Right lobe of liver (tissue), 6 donors: ENCODE measurements around the gene BPIFB1. TPM values are rescaled to one million over a fixed set of nuclear protein-coding genes. Genes with fewer than 3 reads are reported as not detected.

ENCODE experiments used
- ATAC-seq, 4 donors: fragments of 200-7000 bp; cut with Tn5 transposase; one replicate each; pipeline ENCODE4 v1.9.1; 2020; ENCODE audit warnings: mild to moderate bottlenecking in 4 of 4, moderate library complexity in 4 of 4
- DNase-seq, 3 donors: peaks; one replicate each; pipeline ENCODE4 v3.0.0-alpha.2; 2020
- H3K27ac ChIP-seq, 3 donors: fragments of 200-600 bp; one replicate each; pipeline ENCODE4 v1.8.0; 2022
- H3K27me3 ChIP-seq, 2 donors: fragments of 200-600 bp; one replicate each; pipeline ENCODE4 v1.8.0; 2022
- H3K36me3 ChIP-seq, 4 donors: fragments of 200-600 bp; sonication (generic) in 1 of 4; one replicate each; pipeline versions ENCODE4 v1.5.1 to v1.8.0; 2017 to 2022; ENCODE audit warnings: control low read depth in 1 of 4
- H3K4me1 ChIP-seq, 4 donors: fragments of 200-600 bp; sonication (generic) in 1 of 4; one replicate each; pipeline versions ENCODE4 v1.5.1 to v1.8.0; 2017 to 2022; ENCODE audit warnings: control low read depth in 1 of 4
- H3K4me3 ChIP-seq, 3 donors: fragments of 200-600 bp; one replicate each; pipeline ENCODE4 v1.8.0; 2022
- H3K9me3 ChIP-seq, 4 donors: fragments of 200-600 bp; sonication (generic) in 1 of 4; one replicate each; pipeline versions ENCODE4 v1.5.1 to v1.8.0; 2017 to 2022; ENCODE audit warnings: control low read depth in 1 of 4
- CTCF ChIP-seq, 4 donors: fragments of 200-600 bp in 3 of 4; fragments of 450-650 bp in 1 of 4; IDR thresholded peaks; one replicate each; pipeline versions ENCODE4 v1.5.1 to v1.8.0; 2016 to 2022; ENCODE audit warnings: antibody characterized with exemption in 4 of 4, mild to moderate bottlenecking in 2 of 4
- POLR2A ChIP-seq: fragments of 450-650 bp; IDR thresholded peaks from one replicate; pipeline ENCODE4 v1.6.1; 2017; ENCODE audit warnings: antibody characterized with exemption, mild to moderate bottlenecking
- WGBS: methylation state at CpG from one replicate; pipeline ENCODE4 v1.1.6; 2018; ENCODE audit warnings: low coverage, low lambda C conversion rate; ENCODE audit not compliant: insufficient coverage; ENCODE audit errors: missing lambda C conversion rate; 5-methylcytosine and 5-hydroxymethylcytosine counted together
- intact Hi-C, 2 donors: fragments of 100-400 bp; cut with DNase I; formaldehyde crosslinking; loops; one replicate each; pipeline versions ENCODE4 v1.11.2 to v1.14.1; 2022
- long read RNA-seq: library from polyadenylated mRNA; unstranded; transcript quantifications from one replicate; pipeline ENCODE4 v2.0.0, GENCODE V29; 2019
- total RNA-seq, 6 experiments: library from RNA; depleted of rRNA in 2 of 6; stranded (reverse); fragments of >200 nt in 2 of 6; fragmentation: NEBNext Ultra II Directional in 3 of 6; extraction: Animal tissue kit (Norgen Biotek cat#: 25700) in 3 of 6; gene quantifications; one replicate each; pipeline versions ENCODE4 v1.1.0 to v1.2.4, GENCODE V29; 2016 to 2023
- donor health status: DM: no; HTN: yes; CAD: no.
- donor health status: DM: no; HTN: no; CAD: no.
- donor health status: DM: no; HTN: no; CAD: no.
- donor health status: DM: no; HTN: yes; CAD: no.
- donor health status: DM: no; HTN: yes; CAD: no.

Gene BPIFB1, protein sequence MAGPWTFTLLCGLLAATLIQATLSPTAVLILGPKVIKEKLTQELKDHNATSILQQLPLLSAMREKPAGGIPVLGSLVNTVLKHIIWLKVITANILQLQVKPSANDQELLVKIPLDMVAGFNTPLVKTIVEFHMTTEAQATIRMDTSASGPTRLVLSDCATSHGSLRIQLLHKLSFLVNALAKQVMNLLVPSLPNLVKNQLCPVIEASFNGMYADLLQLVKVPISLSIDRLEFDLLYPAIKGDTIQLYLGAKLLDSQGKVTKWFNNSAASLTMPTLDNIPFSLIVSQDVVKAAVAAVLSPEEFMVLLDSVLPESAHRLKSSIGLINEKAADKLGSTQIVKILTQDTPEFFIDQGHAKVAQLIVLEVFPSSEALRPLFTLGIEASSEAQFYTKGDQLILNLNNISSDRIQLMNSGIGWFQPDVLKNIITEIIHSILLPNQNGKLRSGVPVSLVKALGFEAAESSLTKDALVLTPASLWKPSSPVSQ
- not detected for total RNA-seq
- long read RNA-seq = 0 reads

- intact Hi-C loops = loop anchor here (10.0 kb wide), 2 partner anchors 178 to 368 kb away; no protein-coding TSS in a partner anchor
Measured at GRCh38 chr20:33282991-33283555, at the start of gene BPIFB1. BPIFB1 (plus strand) TSS chr20:33283214; CDS start chr20:33286074, 2,860 bp downstream.

DNA sequence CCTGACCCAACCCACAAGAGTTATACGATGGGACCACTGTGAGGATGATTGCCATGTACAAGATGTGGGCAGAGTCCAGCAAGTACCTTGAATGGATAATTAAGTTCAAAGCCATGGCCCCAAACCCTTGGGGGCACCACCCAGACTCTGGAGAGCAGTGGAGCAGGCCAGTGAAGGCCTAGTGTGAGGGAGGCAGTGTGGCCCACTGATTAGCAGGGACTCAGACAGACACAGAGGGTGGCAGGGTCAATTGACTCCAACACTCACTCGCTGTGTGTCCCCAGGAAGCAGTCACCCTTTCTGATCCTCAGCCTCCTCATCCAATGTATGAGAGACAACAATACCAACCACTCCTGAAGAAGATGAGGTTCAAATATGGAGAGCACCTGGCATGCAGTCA, 49.0 kb upstream of the BPIFB1 start:
- DNase-seq (no peak), ATAC-seq (no peak)
- WGBS = 67% methylated on average over 1 of the region's 2 CpGs
- H3K27ac ChIP-seq = no peak overlapping the region
- no peaks in the 10 kb centered on the region for H3K36me3 ChIP-seq
- no peaks in the 10 kb centered on the region for H3K27me3 ChIP-seq
- no peaks in the 10 kb centered on the region for H3K4me1 ChIP-seq
- no peaks in the 10 kb centered on the region for H3K9me3 ChIP-seq
- TF ChIP-seq POLR2A = no peak
- no peak for TF ChIP-seq CTCF (IDR thresholded peaks at IDR 0.05)
- no peak overlapping the region for H3K4me3 ChIP-seq
- intact Hi-C loops = no loop called here

More at GRCh38 chr20:33282991-33283555, at the start of gene BPIFB1:
- no peak within 1 kb of the TSS for H3K4me3 ChIP-seq
- ATAC-seq (no peak), DNase-seq (no peak)
- H3K4me1 ChIP-seq = no peaks in the 10 kb centered on the region
- no peak for TF ChIP-seq POLR2A
- TF ChIP-seq CTCF (IDR thresholded peaks at IDR 0.05) = no peak
- WGBS = 75% methylated on average over 9 of the region's 13 CpGs
- no peak within 1 kb of the TSS for H3K27ac ChIP-seq
- H3K27me3 ChIP-seq = no peaks in the 10 kb centered on the region
- H3K36me3 ChIP-seq = no peaks in the 10 kb centered on the region
- no peaks in the 10 kb centered on the region for H3K9me3 ChIP-seq

DNA sequence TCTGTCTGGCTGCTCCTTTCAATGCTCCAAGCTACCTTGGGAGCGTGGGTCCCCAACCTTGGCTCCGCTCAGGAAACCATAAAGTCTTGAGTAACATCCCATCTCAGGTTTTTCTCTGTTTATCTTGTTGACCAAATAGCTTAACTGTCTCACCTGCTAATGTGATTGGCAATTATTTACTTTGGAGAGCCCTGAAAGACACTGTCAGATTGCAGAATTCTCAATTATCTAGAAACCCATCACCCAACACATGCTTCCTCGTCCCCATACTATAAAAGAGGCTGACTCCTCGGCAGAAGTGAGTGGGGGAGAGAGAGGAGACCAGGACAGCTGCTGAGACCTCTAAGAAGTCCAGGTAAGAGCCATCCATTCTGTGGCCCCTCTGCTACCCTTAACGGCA, 47.3 kb upstream of the BPIFB1 start, which contains the start of gene BPIFA1:
Gene BPIFA1, plus strand, starts transcription at position 301 of the 400 bp plus-strand sequence. CDS start 1,716 bp downstream, outside the sequence.
- TF ChIP-seq POLR2A (no peak), CTCF (IDR thresholded peaks at IDR 0.05) (no peak)
- intact Hi-C loops = no loop called here
- Histone ChIP-seq H3K4me1 (no peaks in the 10 kb centered on the region), H3K27ac (no peak within 1 kb of the TSS), H3K9me3 (no peaks in the 10 kb centered on the region), H3K4me3 (no peak within 1 kb of the TSS), H3K36me3 (no peaks in the 10 kb centered on the region), H3K27me3 (no peaks in the 10 kb centered on the region)
- WGBS = 26% methylated on average over 4 of the region's 5 CpGs
- no peak for DNase-seq
- ATAC-seq = no peak

GRCh38 chr20:33236351-33236750, 46.7 kb upstream of the BPIFB1 start:
- Histone ChIP-seq H3K4me1 (no peaks in the 10 kb centered on the region), H3K36me3 (no peaks in the 10 kb centered on the region), H3K9me3 (no peaks in the 10 kb centered on the region), H3K27me3 (no peaks in the 10 kb centered on the region), H3K4me3 (no peak overlapping the region), H3K27ac (no peak overlapping the region)
- TF ChIP-seq CTCF (IDR thresholded peaks at IDR 0.05) = no peak
- TF ChIP-seq POLR2A = no peak
- DNase-seq = no peak
- 71% methylated on average over 1 of the region's 1 CpG for WGBS
- intact Hi-C loops = no loop called here
- ATAC-seq = no peak
